Measurements from ENCODE around the gene GSTT4.
A peak's percentile ranks its signal among the peaks of the same experiment; 100 is the strongest.
"Not testable (repeated sequence)": the region's sequence is repeated elsewhere in the genome, so short reads cannot be mapped to it uniquely, and the experiment has no call there.

The GSTT4 gene

DNA sequence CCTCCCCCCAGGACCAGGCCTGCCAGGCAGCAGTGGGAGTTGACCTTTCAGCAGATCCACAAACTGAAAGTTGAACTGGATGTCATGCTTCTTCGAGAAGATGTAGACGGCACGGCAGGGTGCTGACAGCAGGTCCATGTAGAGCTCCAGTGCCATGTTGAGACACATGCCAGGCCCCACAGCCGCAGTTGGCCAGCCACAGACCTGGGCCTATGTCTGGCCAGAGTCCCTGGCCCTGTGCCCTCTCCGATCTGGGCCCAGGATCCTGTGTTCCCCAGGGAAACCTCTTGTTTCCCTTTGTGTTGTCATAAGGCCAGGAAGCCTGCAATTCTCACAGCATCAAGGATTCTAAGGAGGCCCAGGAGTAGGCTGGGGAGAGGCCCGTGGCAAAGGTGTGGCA lies at the start of gene GSTT4:
Gene GSTT4, minus strand, starts transcription at position 253 of the 400 bp plus-strand sequence. Its CDS starts 97 bp downstream, at position 156.
- peak in 4 of 14 donors; percentile 14 to 44 (median 24) for DNase-seq

DNA sequence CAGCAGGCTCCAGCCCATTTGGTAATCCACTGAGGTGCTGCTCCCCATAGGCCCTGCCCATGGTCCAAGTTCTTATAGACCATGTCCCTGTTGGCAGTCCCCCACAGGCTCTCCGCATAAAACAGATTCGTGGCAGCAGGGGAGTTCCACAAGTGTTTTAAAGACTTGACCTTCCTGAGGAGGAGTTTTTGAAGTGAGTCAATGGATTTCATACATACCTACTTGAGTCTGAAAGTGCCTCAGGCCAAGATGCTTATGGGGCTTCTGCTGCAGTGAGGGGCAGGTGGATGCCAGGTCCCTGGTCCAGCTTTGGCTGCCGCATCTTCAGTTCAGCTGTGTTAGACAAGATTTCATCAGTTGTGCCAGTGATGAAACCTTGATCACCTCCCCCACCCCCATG lies 49.1 kb upstream of the GSTT4 start:
- DNase-seq = no peak

- no peak for DNase-seq
Measured at GRCh38 chr22:24053481-24054226, 48.4 kb upstream of the GSTT4 start.

DNA sequence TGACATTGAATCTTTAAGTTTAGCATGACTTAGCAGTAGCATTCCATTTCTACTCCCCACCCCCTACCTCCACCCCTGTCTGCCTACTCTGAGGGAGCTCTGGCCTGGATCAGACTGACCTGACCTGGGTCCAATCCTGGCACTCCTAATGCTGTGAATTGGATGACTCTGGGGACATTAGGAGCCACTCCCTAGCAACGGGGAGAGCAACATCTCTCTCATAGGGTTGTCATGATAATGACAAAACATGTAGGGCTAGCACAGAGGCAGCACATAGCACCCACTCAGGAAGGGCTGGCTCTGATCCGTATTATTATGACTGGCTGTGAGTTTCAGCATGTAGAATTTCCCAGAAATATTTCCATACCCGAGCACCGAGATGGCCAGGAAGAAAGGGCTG lies 46.3 kb upstream of the GSTT4 start:
- DNase-seq = no peak

DNA sequence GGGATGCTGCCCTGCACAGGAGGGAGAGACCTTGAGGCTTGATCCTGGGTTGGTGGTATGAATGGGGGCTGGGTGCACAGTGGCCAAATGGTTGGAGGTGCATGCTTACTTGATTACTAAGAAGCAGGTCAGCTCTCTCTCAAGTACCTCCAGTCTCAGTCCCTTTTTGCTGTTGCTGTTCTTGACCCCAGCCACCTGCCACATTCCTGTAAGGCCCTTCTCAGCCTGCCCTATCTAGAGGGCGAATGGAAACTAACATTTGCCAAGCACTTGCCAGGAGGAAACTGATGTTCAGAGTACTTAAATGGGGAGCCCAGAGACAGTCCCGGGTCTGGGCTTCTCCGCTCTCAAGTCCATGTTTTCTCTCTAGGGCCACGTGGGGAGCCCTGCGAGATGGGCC lies 45.8 kb upstream of the GSTT4 start:
- DNase-seq = no peak

GRCh38 chr22:24049978-24050377 lies 44.7 kb upstream of the GSTT4 start:
- DNase-seq = no peak

DNA sequence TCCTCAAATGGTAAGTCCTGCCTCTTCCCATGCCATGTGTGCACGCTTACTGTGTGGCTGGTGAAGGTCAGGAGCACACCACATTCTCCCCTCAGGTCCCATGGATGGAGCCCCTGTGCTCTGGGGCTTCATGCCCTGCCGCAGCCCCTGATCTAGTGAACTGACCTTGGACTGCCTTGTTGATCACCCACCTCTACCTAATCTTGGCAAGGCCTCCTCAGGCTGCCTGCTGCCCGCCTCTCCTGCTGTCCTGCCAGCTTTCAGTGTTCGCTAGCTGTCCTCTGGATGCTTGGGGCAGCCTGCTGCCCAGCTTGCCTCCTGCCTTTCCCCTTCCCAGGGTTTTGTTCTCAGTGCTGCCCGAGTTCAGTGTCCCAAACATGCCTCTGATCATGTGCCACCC lies 44.0 kb upstream of the GSTT4 start:
- DNase-seq = no peak

DNA sequence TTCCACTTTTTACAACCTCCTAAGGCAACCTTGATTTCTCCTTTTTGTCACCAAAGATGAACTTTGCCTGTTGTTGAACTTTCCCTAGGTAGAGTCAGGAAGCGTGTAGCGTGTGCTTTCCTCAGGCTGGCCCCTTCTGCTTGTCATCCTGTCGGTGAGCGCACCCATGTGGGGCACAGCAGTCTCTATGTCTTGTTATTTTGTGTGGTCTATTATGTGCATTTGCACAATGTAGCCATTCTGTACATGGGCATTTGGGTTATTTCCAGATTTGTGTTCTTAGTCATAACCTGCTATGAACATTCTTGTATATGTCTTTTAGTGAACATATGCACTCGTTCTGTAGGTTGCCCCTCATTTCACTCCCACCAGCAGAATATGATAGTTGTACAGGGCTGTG lies 40.8 kb upstream of the GSTT4 start:
- DNase-seq = no peak

- DNase-seq = no peak
Measured at GRCh38 chr22:24043958-24044357, 38.7 kb upstream of the GSTT4 start.

DNA sequence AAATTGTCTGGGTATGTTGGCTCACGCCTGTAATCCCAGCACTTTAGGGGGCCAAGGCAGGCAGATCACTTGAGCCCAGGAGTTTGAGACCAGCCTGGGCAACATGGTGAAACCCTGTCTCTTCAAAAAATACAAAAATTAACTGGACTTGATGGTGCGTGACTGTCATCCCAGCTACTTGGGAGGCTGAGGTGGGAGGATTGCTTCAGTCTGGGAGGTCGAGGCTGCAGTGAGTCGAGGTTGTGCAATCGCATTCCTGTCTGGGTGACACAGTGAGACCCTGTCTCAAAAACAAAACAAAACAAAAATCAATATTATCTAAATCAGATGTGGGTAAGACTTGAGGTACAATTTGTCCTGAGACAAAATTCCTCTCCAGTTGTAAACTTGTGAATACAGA lies 38.2 kb upstream of the GSTT4 start:
- DNase-seq = not testable (repeated sequence)

- no peak for DNase-seq
Measured at GRCh38 chr22:24040946-24041345, 35.7 kb upstream of the GSTT4 start.

GRCh38 chr22:24039046-24039445 lies 33.8 kb upstream of the GSTT4 start:
- no peak for DNase-seq

DNA sequence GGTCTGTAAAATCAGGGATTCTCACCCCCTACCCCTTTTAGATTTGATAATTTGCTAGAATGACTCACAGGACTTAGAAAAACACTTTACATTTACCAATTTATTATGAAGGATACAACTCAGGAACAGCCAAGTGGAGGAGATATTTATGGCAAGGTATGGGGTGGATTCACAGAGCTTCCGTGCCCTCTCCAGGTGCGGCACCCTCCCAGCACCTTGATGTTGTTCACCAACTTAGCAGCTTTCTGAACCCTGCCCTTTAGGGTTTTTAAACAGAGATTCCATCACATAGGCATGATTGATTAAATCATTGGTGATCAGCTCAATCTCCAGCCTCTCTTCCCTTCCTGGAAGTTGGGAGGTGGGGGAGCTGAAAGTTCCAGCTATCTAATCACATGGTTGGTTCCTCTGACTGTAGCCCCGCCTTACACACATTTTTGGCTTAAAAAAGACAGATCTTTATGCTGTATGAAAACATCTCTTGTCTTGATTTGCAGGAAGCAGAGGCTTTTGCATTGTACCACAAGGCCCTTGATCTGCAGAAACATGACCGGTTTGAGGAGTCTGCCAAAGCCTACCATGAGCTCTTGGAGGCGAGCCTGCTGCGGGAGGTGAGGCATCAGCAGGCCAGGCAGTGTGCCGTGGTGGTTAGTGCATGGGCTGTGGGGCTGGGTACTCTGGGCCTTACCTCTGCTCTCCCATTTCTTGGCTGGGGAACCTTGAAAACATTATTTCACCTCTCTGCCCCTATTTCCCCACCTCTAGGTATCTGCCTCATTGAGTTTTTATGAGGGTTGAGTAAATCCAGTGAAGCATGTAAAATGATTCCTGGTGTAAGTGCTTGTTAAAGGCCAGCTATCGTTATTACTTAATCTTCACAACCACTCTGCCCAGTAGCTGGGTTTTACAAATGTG lies 32.9 kb upstream of the GSTT4 start:
- no peak for DNase-seq

DNA sequence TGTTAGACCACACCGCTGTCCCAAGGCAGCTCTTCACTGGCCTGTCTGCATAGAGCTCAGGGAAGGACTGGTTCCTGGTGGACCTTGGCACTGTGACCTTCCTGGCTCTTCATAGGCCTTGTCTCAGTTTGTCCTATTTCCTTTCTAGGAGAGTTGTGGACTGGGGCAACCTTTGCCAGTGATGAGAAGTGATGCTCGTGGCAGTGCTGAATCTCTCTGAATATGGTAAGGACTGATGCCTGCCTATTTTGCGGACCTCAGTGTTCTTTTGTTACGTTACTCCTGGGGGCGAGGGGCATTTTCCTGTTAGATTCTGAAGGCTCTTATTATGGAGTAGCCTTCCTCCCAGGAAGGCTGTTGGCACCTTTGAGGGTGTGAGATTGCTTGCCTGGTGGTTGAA lies 30.0 kb upstream of the GSTT4 start:
- no peak for DNase-seq

GRCh38 chr22:24033731-24034130 lies 28.5 kb upstream of the GSTT4 start:
- no peak for DNase-seq

DNA sequence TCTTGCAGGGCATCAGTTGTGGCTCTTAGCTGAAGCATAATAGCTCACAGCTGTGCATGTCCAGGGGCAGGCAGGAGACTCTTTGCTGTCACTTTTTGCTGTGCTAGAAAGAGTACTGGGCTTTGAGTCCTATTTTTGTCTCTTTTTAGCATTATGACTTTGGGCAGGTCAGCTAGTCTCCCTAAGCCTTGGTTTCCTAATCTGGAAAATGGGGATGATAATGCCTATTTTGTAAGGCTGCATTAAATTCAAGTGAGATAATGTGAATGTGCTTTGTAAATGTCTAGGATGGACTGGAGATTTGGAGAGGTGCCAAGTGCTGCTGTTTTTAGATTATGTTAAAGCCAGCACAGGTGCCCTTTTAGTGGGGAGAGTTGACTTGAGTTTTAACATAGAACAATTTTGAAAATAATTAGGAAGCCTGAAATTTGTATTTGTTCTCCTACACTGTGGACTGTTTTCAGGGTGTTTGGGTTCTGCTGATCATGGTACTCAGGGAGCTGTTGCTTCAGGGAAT lies 25.0 kb upstream of the GSTT4 start:
- no peak for DNase-seq

GRCh38 chr22:24029304-24029703 lies 24.1 kb upstream of the GSTT4 start:
- no peak for DNase-seq

- no peak for DNase-seq
Measured at GRCh38 chr22:24028533-24028932, 23.3 kb upstream of the GSTT4 start.

DNA sequence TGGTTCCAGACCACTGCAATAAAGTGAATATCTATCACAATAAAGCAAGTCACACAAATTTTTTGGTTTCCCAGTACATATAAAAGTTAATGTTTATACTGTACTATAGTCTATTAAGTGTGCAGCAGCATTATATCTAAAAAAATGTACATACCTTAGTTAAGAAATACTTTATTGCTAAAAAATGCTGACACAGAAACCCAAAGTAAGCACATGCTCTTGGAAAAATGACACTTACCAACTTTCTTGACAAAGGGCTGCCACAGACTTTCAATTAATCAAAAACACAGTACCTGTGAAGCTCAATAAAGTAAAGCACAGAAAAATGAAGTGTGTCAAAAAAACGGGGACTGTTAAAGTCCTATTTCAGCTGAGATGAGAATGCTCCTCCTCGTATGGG lies 22.7 kb upstream of the GSTT4 start:
- DNase-seq = no peak

DNA sequence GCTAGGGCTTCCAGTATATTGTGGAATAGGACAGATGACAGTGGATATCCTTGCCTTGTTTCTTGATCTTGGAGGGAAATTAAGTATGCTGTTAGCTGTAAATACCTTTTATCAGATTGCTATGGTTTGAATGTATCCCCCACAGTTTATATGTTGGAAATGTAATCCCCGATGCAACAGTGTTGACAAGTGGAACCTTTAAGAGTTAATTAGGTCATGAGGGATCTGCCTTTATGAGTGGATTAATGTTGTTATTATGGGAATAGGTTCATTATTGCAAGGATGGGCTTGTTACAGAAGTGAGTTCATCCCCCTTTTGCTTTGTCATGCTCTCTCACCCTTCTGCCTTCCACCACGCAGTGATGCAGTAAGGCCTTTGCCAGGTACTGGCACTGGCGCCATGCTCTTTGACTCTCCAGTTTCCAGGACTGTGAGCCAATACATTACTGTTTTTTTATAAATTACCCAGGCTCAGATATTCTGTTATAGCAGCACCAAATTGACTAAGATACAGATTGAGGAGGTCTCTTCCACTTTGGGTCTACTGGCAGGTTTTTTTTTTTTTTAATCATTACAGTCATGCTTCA lies 22.2 kb upstream of the GSTT4 start:
- DNase-seq = no peak

DNA sequence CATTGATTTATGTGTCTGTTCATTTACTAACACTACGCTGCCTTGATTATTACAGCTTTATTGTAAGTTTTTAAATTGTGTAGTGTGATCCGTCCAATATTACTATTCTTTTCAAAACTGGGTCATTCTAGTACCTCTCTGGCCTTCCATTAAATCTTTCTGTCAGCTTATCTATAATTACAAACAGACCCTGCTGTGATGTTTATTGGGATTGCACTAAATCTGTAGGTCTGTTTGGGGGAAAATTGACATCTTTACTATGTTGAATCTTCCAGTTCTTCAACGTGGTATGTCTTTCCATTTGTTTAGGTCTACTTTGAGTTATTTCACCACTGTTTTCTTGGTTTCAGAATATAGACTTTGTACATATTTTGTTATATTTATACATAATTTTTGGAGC lies 21.5 kb upstream of the GSTT4 start:
- DNase-seq = no peak

DNA sequence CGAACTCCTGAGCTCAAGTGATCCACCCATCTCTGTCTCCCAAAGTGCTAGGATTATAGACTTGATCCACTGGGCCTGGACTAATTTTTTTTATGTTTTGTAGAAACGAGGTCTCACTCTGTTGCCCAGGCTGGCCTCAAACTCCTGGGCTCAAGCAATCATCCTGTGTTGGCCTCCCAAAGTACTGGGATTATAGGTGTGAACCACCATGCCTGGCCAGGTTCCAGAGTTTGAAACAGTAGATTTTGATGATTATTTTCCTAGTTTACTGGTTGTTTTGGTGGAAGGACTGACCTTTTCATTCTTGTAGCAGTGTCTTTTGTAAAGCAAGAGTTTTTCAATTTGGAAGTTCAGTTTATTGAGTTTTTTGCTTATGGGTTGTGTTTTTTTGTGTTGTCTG lies 20.8 kb upstream of the GSTT4 start:
- DNase-seq = no peak

DNA sequence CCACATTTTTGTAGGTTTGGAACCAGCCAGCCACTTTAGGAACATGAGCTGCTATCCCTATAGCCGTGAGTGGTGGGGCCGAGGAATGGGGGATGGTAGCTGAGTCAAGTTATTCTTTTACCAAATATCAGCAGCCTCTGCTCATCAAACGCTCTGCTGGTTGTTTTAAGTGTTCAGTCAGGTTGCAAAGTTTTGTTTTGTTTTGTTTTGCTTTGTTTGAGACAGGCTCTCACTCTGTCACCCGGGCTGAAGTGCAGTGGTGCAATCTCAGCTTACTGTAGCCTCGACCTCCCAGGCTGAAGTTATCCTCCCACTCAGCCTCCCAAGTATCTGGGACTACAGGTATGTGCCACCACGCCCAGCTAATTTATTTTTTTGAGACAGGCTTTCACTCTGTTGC lies 20.2 kb upstream of the GSTT4 start:
- DNase-seq = no peak
